Muscle of arm (tissue), 12 donors: ENCODE data around the gene HACE1. TPM values are rescaled to one million over a fixed set of nuclear protein-coding genes. Genes with fewer than 3 reads are reported as not detected.

Source experiments
- DNase-seq: peaks from one replicate; pipeline ENCODE4 v3.0.0-alpha.2; 2013
- polyA plus RNA-seq, 12 donors: library from polyadenylated mRNA; unstranded; fragments of 120-200 nt; gene quantifications; one replicate each; pipeline ENCODE4 v1.2.1, GENCODE V29; 2013; ENCODE audit not compliant: insufficient read length in 12 of 12

HACE1 gene
- polyA plus RNA-seq, 12 donors: 7.1 to 14.9 (median 10.3) TPM; not detected in 1

DNA sequence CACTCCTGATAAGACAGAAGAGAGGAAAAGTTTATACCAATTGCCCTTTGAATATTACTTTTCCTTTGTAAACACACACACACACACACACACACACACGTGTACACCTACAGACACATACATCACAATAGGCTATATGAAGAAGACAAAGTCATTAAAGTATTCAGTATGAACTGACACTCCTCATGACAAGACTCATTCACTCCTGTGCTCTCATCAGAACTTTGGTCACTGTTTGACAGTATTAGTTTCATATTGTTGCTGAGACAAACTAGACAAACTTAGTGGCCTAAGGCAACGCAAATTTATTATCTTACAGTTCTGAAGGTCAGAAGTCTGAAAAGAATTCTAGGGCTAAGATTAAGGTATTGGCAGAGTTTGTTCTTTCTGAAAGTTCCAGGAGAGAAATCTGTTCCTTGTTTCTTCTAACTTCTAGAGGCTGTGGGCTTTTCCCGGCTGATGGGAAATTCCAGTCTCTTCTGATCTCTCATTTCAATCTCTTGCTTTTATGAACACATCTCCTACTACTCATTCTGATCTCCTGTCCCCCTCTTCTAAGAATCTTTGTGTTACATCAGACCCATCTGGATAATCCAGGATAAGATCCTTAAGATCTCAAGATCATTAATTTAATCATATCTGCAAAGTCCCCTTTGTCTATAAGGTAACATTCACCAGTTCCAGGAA is 171.3 kb downstream of the HACE1 start:
- DNase-seq: no peak

- DNase-seq: no peak
Measured at GRCh38 chr6:104686550-104687175, 173.1 kb downstream of the HACE1 start.

DNA sequence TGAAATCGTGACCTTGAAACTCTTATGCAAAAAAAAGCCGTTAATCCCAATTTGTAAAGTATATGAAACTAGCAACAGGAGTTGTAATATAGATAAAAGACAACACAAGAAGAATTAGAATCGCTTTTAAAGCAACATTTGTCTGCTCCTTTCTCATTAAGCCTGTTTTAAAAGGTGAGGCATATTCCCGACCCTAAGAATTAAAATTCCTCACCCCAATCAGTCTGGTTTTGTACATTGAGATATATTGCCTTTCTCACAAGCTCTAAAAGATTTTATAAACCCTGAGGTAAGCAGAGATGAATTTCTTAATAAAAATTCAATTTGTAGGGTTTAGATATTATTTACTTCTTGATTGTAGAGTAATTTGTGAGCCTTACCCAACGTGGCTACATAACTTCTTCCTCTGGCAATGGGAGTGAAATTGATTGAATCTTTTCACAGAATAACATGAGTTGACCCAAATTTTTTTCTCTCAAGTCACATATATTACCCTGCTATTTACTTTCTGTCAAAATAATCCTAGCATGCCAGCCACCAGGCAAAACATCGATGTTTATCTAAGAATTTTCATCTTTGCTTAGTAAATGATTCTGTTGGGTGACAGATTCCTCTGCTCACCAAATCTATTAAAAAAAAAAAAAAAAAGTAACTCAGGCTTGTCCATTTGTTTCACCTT is 173.7 kb downstream of the HACE1 start:
- DNase-seq: no peak

- no peak for DNase-seq
Measured at GRCh38 chr6:104684911-104685415, 174.8 kb downstream of the HACE1 start.

GRCh38 chr6:104683809-104684208 is 175.9 kb downstream of the HACE1 start:
- no peak for DNase-seq

- DNase-seq: no peak
Measured at GRCh38 chr6:104682722-104683643, 176.7 kb downstream of the HACE1 start.

GRCh38 chr6:104680539-104680938 is 179.2 kb downstream of the HACE1 start:
- no peak for DNase-seq

GRCh38 chr6:104679971-104680370 is 179.7 kb downstream of the HACE1 start:
- no peak for DNase-seq

Other genes starting within 250 kb of the HACE1 start
- gene LIN28B, start 97.2 kb upstream of the HACE1 start, polyA plus RNA-seq: under 1 TPM in 10 of 12 donors, not detected in 2; 0.05 to 0.31 (median 0.11) TPM